Ureter (tissue), 1 donor: ENCODE measurements around the gene NXPH2. TPM values are rescaled to one million over a fixed set of nuclear protein-coding genes. Genes with fewer than 3 reads are reported as not detected.

ENCODE experiments used
- DNase-seq: peaks from one replicate; pipeline ENCODE4 v3.0.0-alpha.2; 2020; ENCODE audit warnings: low spot score
- total RNA-seq: library from RNA; stranded (reverse); gene quantifications from one replicate; pipeline ENCODE4 v1.2.4, GENCODE V29; 2023
- donor health status: DM: yes; HTN: yes; CAD: no.

Gene NXPH2
- not detected for total RNA-seq

DNA sequence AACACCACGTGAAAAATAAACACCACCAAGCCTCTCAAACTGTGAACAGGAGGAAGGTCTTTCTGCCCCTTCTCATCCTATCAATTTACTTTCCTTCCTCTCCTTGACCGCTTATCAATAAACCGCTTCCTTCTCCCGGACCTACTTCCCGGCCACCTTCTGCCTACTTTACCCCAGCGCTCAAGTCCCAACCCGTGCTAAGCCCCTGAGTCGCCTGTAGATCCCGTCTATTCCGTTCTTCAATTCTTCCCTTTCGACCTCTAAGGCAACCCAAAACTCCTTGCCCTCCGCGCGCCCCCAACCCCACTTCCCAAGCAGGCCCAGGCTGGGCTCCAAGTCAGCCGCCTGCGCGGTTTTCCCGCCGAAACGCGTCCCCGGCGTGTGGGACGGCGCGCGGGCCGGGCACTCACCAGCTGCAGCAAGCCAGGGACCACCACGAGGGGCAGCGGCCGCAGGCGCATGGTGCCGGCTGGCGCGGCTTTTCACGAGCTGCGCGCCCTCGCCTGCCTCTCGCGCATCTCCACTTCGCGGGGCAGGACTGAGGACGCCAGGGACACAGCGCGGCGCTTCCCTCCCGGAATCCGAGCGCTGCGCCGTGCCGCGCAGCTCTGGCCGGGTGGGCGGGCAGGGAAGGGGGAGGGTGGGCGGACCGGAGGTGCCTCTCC lies at the start of gene NXPH2:
Gene NXPH2 (minus strand): TSS at position 610 of the 665 bp plus-strand sequence. CDS start 149 bp downstream, at position 461.
- DNase-seq: no peak

DNA sequence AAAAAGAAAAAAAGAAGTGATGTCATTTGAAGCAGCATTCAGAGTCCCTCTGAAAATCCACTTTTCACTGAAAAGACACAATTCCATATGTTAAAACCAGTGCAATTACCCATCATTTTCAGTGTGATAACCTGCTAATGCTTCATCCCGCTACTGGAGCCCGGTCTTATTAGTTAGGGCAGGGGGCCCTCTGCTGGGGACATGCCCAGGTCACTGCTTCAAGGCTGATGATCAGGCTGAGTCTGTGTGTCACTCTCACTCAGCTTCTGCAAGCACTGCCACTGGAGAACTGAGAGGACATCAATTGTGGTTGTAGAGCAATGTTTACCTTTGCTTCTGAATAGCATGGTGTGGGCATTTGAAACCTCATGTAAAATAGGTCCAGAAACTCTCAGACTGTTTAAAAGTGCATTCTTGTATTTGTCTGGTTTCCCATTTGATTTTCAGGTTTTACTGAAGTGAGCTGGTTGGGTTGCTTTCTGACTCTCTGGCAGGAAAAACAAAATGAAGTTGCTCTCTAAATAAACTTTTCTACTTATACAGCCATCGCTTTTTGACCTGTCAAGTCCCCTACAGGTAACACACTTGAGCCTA lies 49.2 kb upstream of the NXPH2 start:
- no peak for DNase-seq

DNA sequence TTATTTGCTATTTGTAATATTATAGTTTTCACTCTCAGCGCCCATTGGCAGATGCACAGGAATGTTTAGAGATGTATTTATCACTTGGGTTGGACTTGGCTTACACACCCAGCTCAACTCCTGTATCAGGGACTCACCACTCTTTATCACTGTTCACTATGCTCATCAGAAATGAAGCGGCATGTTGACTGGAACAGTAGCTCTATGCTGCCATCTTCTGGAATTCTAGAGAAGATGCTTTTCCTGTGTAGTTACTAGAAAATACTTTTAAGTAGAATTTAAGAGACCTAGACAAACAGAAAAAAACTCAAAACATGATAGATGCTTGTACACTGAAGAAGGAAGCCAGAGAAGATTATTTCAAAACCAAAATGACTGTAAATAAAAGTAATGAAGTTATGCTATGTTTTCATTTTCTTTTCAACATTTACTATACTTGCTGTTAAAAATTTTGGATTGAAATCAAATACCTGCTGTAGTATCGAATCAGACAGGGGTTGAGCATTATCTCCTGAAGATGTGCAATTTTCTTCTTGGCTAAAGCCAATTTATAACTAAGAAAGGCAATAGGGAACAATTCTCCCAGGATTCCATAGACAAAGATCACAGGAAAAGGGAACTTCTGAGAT lies 47.4 kb upstream of the NXPH2 start:
- DNase-seq: no peak

DNA sequence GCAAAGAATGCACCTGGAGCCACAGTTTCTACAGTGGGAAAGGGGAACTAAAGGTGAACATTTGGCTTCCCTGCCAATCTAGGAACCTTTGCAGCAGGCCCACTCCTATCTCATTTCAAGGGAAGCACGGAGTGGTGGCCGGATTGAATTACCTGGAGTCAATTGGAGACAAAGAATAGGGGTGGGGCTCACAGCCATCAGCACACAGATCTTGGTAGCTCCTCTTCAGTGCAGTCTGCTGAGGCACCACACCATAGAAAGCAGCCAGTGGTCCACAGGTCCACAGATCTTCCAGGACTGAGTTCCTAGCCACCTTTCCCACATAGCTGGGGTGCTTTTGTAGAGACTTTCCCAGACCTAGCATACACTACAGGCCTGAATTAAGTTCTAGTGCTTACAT lies 43.5 kb upstream of the NXPH2 start:
- DNase-seq: no peak

DNA sequence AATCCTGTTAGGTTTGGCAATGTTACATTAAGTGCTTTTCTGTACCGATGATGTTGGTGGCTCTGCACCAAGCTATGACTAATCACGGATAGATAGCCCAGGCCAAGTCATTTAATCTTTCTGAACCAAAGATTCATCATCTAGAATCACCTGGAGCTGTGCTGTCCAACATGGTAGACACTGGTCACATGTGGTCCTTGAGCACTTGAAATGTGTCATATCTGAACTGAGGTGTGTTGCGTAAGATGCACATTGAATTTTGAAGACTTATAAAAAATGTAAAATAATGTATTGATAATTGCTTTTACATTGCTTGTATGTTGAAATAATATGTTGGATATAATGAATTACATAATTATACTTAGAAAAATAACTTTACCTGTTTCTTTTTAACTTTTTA lies 39.8 kb upstream of the NXPH2 start:
- DNase-seq: no peak

DNA sequence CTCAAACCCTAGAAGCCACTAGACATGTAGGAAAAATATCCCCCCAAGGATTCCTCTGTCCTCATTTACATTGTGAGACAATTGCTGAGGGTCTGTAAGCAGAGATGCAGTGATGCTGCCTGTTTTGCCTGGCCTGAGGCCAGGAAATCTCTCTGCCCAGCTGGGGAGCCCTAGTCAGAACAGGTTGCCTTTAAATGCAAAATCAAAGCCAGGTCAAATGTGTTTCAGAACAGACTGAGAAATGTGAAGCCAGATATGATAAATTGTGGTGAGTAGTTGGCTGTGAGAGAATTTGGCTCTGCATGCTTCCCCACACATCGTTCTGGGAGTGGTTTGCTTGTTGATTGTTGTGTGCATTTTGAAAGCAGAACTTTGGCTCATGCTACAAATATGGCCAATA lies 38.4 kb upstream of the NXPH2 start:
- no peak for DNase-seq

DNA sequence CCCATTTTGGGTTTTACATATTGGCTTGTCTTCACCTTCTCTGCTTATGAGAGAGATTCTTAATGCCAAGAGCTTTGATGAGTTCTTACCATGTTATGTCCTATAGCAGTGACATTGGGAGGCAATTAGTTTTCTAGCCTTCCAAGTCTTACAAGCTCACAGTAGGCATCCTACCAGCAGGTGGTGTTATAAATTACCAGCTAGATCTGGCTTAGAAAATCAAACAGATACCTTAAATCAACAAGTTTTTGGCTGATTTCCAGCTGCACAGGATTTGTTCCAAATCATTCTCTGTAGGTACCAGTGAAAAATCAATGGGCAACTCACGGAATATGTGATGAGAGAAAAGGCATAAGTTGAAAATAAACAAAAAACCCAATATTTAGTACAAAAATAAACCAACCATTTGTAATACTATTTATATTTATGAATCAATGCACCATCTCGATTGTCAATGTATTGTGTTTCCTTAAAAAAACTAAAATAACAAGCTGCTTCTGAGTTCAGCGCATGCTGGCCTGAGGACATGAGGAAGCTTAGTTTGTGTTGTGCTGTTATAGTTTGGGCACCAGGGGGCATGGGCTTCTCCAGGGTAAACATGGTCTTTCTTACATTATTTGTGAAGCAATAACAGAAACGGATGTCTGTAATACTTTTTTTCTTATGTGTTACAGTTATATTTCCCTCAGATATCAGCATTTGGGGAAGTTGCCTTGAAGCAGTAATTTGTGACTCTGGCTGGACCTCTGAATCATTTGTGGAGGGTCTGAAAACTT lies 34.1 kb upstream of the NXPH2 start:
- DNase-seq: no peak

DNA sequence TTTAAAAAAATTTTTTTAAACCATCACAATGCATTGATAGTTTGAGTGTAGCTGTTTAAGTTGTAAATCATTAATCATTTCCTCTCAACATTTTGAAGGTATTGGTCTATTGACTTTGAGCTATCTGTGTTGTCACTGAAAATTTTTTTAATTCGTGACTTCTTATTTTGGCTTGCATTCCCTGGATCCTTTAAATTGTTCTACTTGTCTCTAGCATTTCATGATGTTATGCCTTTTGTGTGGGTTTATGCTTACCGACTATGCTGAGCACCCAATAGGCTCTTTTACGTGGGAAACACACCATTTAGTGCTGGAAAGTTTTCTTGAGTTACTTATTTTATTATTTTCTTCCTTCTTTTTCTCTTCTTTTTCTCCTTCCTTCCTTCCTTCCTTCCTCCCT lies 31.2 kb upstream of the NXPH2 start:
- no peak for DNase-seq

DNA sequence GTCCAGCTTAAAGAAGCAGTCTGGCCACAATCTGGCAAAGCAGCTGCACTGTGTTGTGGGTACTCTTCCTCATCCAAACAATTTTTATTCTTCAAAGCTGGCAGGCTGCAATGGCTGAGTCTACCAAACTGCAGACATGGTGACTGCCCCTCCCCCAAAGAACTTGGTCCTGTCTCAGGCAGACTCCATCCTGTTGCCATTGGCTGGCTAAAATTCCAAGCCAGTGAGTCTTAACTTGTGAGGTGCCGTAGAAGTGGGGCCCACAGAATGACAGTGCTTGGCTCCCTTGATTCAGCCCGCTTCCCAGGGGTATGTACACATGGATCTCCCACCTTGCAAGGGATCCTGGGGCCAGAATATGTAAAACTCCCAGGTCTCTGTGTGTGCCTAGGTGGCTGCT lies 14.5 kb upstream of the NXPH2 start:
- no peak for DNase-seq

DNA sequence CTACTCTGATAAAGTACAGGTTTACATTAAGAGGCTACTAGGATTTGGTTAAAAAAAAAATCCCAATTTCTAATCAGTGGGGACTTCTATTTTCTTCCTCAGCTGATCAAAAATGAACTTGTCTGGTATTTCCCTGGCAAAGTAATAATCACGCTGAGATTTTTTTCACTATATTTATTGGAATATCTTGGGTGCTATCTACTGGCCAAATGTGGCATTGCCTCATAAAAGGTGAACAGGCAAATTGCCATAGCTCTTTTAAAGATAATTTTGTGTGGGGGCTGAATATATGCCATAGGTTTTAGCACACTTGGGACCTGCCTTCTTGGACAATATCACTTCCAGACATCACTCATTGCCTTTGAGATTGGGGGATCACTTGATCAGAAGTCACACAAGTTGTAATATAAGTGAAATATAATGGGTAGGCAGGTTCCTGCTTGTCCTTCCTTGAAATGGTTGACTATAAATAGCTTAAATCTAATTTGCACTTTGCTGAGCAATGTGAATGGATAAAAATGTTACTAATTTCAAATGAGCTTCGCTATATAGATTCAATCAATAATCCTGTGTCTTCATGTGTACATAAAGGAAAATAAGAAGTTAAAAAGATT lies 7.0 kb upstream of the NXPH2 start:
- no peak for DNase-seq

DNA sequence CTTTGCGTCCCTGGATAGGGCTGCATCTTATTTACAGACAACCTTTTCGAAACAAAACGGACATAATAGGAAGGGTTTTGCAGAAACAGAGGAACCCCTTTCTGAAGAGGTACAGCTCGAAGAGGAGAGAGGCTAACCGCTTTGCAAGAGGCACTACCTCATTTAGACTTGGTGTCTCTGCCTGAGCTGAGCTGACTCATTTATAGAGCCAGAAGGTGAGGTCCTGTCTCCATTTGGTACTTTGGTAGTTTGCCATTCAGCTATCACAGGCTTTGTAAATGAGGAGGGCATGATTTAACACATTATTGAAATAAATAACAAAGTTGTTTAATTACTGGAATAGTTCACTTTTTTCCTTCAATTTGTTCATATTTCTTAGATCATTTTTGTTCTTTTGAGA lies 2.2 kb upstream of the NXPH2 start:
- no peak for DNase-seq

DNA sequence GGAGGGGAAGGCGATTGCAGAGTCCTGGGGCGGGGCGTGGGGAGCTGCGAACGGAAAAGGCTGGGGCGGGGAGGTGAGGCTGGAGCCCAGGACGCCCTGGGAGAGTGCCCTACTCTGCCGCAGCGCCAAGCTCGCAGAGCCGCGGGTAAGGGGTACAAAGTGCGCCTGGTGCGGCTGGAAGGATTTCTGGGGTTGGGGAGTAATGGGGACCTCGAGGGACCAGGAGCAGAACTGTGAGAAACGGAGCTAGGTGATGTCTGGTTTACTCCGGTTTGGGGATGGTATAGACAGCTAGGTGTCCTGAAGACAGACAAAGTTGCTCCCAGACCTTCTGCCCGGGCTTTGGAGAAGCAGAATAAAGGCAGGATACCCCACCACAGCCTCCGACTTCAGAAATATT lies 718 bp upstream of the NXPH2 start:
- DNase-seq: no peak

DNA sequence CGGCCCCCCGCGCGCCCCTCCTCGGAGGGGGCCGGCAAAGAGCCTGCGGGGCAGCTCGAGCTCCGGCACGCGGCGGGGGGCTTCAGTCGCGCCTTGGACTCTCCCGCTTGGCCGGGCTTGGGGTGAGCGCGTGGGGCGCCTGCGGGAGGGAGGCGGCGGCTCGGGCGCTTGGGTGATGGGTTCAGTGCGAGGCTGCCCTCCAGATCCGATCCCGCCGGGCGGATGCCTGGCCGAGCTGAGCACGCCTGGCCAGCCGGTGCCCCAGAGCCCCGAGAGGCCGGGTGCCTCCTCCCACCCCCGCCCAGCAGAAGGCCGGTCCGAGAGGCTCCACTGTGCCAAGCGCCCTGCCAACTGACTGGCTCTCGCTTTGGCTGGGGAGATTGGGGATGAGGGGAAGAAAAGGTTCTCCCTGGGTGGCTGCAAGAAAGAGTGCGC lies 273 bp upstream of the NXPH2 start:
- no peak for DNase-seq

DNA sequence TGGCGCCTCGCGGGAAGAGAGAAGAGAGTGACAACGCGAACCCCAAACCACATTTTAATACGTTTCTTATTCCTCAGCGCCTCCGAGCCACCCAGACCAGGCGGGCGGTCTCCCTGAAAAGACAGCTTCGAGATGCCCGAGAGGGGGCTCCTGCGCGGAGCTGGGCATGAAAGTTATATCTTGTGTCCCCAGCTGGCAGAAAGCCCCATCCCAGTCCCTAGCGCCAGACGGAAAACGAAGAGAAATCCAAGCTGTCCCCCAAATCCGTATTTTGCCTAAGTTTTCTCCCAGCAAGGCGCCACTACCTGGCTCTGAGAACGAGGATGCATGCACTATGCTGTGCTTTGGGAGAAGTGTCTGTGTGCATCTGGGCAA lies 797 bp downstream of the NXPH2 start:
- DNase-seq: no peak

DNA sequence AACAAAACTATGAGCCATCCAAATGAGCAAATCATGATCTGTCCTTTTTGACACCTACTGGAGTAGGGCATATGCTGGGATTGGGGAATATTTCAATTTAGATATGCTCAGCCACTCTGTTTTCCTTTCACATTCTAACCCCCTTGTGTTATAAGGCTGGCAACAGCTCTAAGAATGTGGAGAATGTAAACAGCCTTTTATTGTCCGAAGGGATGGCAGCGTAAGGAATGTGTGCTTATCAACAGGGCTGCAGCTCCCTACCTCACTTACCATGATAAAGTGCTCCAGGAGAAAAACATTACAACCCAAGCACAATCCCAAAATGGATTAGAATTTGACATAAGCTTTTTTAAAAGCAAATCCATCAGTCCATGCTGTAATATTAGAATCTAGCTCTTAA lies 2.2 kb downstream of the NXPH2 start:
- DNase-seq: no peak

DNA sequence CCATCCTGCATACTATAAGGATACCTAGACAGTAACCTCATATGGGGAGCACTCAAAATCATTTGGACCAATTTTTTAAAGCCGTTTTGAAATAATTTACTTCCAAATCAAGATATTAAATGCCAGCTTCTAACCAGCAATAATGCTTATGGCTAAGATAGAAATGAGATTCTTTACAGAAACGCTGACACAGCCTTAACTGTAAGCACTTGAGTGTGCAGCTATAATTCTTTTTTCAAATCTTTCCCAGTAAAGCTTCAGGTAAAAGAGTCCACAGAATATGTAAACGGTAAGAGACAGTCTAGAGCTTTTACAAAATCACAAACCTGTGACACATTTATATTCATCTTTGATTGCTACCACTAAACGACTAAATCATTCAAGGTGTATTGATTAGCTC lies 4.5 kb downstream of the NXPH2 start:
- DNase-seq: no peak

DNA sequence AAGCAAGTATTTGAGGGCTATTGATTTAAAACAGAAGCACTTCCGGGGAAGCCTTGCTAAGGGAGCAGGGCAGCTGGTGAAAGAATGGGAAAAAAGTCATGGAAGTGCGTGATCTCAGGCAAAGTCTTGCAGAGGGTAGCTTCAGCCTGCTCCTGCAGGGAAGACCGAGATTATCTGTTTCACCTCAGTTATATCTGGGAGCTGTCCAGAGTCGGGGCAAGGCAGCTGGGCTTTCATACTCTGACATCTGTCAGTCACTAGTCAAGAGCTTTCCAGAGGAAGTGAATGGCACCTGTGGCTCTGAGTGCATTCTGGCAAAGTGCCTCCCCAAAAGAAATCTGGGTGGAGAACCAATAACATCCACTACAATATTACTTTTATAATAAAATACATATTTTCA lies 8.7 kb downstream of the NXPH2 start:
- DNase-seq: no peak

DNA sequence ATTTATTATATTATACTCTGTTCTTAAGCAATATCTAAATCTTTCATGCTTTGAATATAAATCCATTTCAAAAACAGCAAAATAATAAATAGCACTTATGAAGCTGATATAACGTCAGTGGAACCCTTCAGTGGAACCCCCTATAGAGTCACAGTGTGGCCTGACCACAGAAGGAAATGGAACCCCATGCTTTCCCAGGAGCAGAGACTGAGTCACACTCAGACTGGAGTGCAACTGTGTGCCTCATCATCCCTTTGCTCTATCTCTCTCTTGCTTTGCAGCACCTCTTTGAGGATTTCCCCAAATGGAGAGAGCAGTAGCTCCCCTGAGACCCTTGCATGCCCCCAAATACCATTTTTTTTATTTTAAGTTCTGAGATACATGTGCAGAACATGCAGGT lies 13.1 kb downstream of the NXPH2 start:
- no peak for DNase-seq

DNA sequence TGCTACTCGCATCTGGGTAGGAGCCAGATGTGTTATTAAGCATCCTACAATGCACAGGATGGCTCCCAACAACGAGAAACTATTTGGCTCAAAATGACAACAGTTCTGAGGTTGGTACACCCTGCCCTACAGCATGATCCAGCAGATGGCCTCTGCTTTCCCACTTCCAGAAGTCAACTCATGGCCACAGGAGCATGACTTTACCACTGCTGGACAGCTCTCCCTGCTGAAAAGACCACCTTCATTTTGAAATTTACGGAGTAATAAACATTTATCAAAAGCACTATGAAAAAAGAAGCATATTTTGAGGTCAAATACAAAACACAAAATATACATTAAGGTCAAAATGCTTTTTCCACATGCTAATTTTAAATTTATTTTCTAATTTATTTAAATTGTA lies 13.7 kb downstream of the NXPH2 start:
- DNase-seq: no peak

DNA sequence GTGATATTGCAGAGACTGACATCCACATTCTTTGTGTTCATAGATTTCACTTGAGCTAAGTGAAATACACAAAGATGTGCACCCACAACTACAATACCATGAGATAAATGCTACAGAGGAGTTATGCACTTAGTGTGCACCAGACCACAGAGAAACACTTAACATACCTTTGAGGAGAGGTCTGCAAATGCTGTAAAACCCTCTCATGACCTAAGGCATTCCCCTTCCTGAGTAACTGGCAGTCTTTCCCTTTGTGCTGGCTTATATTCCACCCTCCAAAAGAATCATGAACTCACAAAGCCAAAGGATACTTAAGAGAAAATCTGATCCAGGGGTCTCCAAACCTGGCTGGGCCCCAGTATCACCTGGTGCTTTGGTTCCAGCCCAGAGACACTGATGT lies 16.2 kb downstream of the NXPH2 start:
- DNase-seq: no peak

DNA sequence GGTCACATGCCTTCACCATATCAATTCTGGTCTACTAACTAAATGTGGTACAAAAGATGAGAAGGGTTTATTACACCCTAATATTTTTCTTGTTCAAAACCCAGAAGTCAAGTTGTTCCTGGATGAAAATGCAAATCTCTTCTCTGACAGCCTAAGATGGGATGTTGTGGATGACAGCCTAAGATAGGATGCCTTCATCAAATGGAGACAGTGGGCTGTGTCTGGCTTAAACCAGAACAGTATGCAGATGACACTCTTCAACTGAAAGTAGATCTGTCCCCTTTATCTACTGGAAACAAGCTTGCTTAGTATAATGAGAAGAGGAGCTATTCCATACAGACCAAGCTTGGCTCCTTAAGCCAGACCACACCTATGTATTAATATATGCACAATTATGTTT lies 17.7 kb downstream of the NXPH2 start:
- DNase-seq: no peak

DNA sequence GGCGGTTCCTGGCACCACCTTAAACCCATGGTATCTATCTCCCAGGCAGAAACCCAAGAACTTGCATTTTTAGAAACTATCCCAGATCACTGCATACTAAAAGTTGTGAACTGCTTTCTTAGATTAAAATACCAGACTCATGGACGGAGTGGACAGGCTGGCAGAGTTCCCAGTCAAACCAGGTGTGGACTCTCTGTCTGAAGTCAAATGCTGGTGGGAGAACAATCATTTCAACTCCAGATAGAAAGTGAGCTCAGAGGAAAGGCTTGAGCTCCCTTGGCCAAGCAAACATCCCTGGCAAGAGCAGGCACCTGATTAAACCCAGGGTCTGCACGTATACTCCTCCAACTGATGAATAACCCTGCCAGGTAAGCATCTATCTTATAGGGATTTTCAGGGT lies 19.5 kb downstream of the NXPH2 start:
- DNase-seq: no peak
